ENCODE measurements around the gene SRI. TPM values are rescaled to one million over a fixed set of nuclear protein-coding genes. Genes with fewer than 3 reads are reported as not detected.

The SRI gene
- total RNA-seq, 1 donor from 2014 or later = 99.9 TPM

- Mint-ChIP-seq H3K4me1 (ENCODE audit: low read depth) (no peaks in the 10 kb centered on the region), H3K9me3 (ENCODE audit: low read depth) (no peaks in the 10 kb centered on the region), H3K27me3 (ENCODE audit: low read depth) (no peaks in the 10 kb centered on the region), H3K27ac (ENCODE audit: unreplicated experiment) (no peak overlapping the region), H3K36me3 (ENCODE audit: low read depth) (peaks cover 44% of the 10 kb centered on the region), H3K4me3 (ENCODE audit: unreplicated experiment) (no peak overlapping the region)
- DNase-seq (ENCODE audit: low spot score) = no peak
- no peak for TF ChIP-seq CTCF (IDR thresholded peaks at IDR 0.05)
Measured at GRCh38 chr7:88206254-88206653, 13.6 kb downstream of the SRI start.

- no peak overlapping the region for H3K4me3 Mint-ChIP-seq (ENCODE audit: unreplicated experiment)
- no peaks in the 10 kb centered on the region for H3K4me1 Mint-ChIP-seq (ENCODE audit: low read depth)
- peaks cover 44% of the 10 kb centered on the region for H3K36me3 Mint-ChIP-seq (ENCODE audit: low read depth)
- H3K27ac Mint-ChIP-seq (ENCODE audit: unreplicated experiment) = no peak overlapping the region
- no peaks in the 10 kb centered on the region for H3K9me3 Mint-ChIP-seq (ENCODE audit: low read depth)
- no peak for DNase-seq (ENCODE audit: low spot score)
- no peaks in the 10 kb centered on the region for H3K27me3 Mint-ChIP-seq (ENCODE audit: low read depth)
- TF ChIP-seq CTCF (IDR thresholded peaks at IDR 0.05) = no peak
Measured at GRCh38 chr7:88205179-88205578, 14.7 kb downstream of the SRI start.

GRCh38 chr7:88204525-88205110 lies 15.2 kb downstream of the SRI start:
- H3K27me3 Mint-ChIP-seq (ENCODE audit: low read depth) = no peaks in the 10 kb centered on the region
- H3K36me3 Mint-ChIP-seq (ENCODE audit: low read depth) = peaks cover 39% of the 10 kb centered on the region
- no peak overlapping the region for H3K27ac Mint-ChIP-seq (ENCODE audit: unreplicated experiment)
- no peaks in the 10 kb centered on the region for H3K4me1 Mint-ChIP-seq (ENCODE audit: low read depth)
- no peaks in the 10 kb centered on the region for H3K9me3 Mint-ChIP-seq (ENCODE audit: low read depth)
- TF ChIP-seq CTCF (IDR thresholded peaks at IDR 0.05) = no peak
- DNase-seq (ENCODE audit: low spot score) = no peak
- no peak overlapping the region for H3K4me3 Mint-ChIP-seq (ENCODE audit: unreplicated experiment)

- Mint-ChIP-seq H3K4me1 (ENCODE audit: low read depth) (no peaks in the 10 kb centered on the region), H3K27ac (ENCODE audit: unreplicated experiment) (no peak overlapping the region), H3K9me3 (ENCODE audit: low read depth) (no peaks in the 10 kb centered on the region), H3K36me3 (ENCODE audit: low read depth) (peaks cover 31% of the 10 kb centered on the region), H3K4me3 (ENCODE audit: unreplicated experiment) (no peak overlapping the region), H3K27me3 (ENCODE audit: low read depth) (no peaks in the 10 kb centered on the region)
- no peak for TF ChIP-seq CTCF (IDR thresholded peaks at IDR 0.05)
- DNase-seq (ENCODE audit: low spot score) = no peak
Measured at GRCh38 chr7:88203401-88203800, 16.4 kb downstream of the SRI start.

- H3K27ac Mint-ChIP-seq (ENCODE audit: unreplicated experiment) = no peak overlapping the region
- no peak for TF ChIP-seq CTCF (IDR thresholded peaks at IDR 0.05)
- DNase-seq (ENCODE audit: low spot score) = no peak
- peaks cover 29% of the 10 kb centered on the region for H3K36me3 Mint-ChIP-seq (ENCODE audit: low read depth)
- no peaks in the 10 kb centered on the region for H3K27me3 Mint-ChIP-seq (ENCODE audit: low read depth)
- no peaks in the 10 kb centered on the region for H3K4me1 Mint-ChIP-seq (ENCODE audit: low read depth)
- H3K9me3 Mint-ChIP-seq (ENCODE audit: low read depth) = no peaks in the 10 kb centered on the region
- H3K4me3 Mint-ChIP-seq (ENCODE audit: unreplicated experiment) = no peak overlapping the region
Measured at GRCh38 chr7:88202799-88203198, 17.0 kb downstream of the SRI start.
